HCT116 (cell line): ENCODE data around the gene ARPC4. TPM values are rescaled to one million over a fixed set of nuclear protein-coding genes. Genes with fewer than 3 reads are reported as not detected.

Source experiments
- ATAC-seq: fragments of 200-7000 bp; cut with Tn5 transposase; 2 replicates; pipeline ENCODE4 v1.9.1; 2020; ENCODE audit warnings: mild to moderate bottlenecking, moderate library complexity
- BruUV-seq: library from RNA; stranded (reverse); fragments of 400-500 nt; replicated peaks from 2 replicates; lab custom pipeline; 2021; lab: Mats Ljungman, UMichigan
- CTCF ChIA-PET: fragments of 300-600 bp; sonication (Branson Sonifier 250); formaldehyde crosslinking; loops from one replicate; lab custom pipeline; 2021; ENCODE audit warnings: antibody characterized with exemption; lab: Charles Lee
- POLR2A ChIA-PET: fragments of 300-600, 350-600 bp; sonication (Branson Sonifier 250); formaldehyde crosslinking; loops from one replicate; lab custom pipeline; 2021; ENCODE audit warnings: antibody characterized with exemption; lab: Charles Lee
- RAD21 ChIA-PET, 2 experiments: fragments of 300-600 bp; sonication (Branson Sonifier 250); formaldehyde crosslinking; loops; one replicate each; lab custom pipeline; 2023; ENCODE audit warnings: low total read pairs in 2 of 2; ENCODE audit not compliant: uncharacterized antibody in 2 of 2, unreplicated experiment in 2 of 2, low non-redundant PET in 1 of 2; lab: Charles Lee
- DNase-seq: peaks from one replicate; pipeline ENCODE4 v3.0.0-alpha.2; 2010; ENCODE audit warnings: low read depth, low spot score
- H2AFZ ChIP-seq: fragments of 200-600 bp; shearing (Covaris generic), sonication (generic); 2 replicates; pipeline ENCODE4 v1.6.1; 2017; ENCODE audit warnings: low read depth, mixed run types, mixed read lengths, antibody characterized with exemption, low read length; ENCODE audit not compliant: poor library complexity, severe bottlenecking
- H3K27ac ChIP-seq: 2 replicates; pipeline ENCODE4 v1.5.1; 2012; ENCODE audit warnings: low read depth, low read length
- H3K27me3 ChIP-seq: fragments of 200-600 bp; sonication (generic); 2 replicates; pipeline ENCODE4 v1.6.1; 2016; ENCODE audit warnings: mixed run types, low read length, mixed read lengths; ENCODE audit not compliant: insufficient read depth
- H3K36me3 ChIP-seq, 2 experiments: fragments of 200-500 bp in 1 of 2; fragments of 200-600 bp in 1 of 2; sonication (Bioruptor generic) in 1 of 2; sonication (generic) in 1 of 2; 2 replicates each; pipeline versions ENCODE4 v1.5.1 to v1.6.1; 2014 to 2016; ENCODE audit warnings: low read length in 2 of 2, inconsistent platforms in 1 of 2, mixed read lengths in 1 of 2, mixed run types in 1 of 2; ENCODE audit not compliant: insufficient read depth in 2 of 2, control insufficient read depth in 1 of 2
- H3K4me1 ChIP-seq, 2 experiments: fragments of 200-600 bp in 1 of 2; sonication (generic) in 1 of 2; 2 replicates each; pipeline versions ENCODE4 v1.5.1 to v1.6.1; 2012 to 2017; ENCODE audit warnings: low read length in 2 of 2, inconsistent platforms in 1 of 2, mild to moderate bottlenecking in 1 of 2, mixed read lengths in 1 of 2, mixed run types in 1 of 2, moderate library complexity in 1 of 2; ENCODE audit not compliant: insufficient read depth in 2 of 2, control insufficient read depth in 1 of 2
- H3K4me2 ChIP-seq: fragments of 200-600 bp; sonication (generic); 2 replicates; pipeline ENCODE4 v1.6.1; 2017; ENCODE audit warnings: mixed run types, low read length, mixed read lengths
- H3K4me3 ChIP-seq, 2 experiments: fragments of 200-600 bp in 1 of 2; sonication (generic) in 1 of 2; replicated peaks in 1 of 2; 2 replicates each; pipeline ENCODE4 v1.5.1; 2011 to 2016; ENCODE audit warnings: low read length in 2 of 2, control low read depth in 1 of 2, low read depth in 1 of 2, mild to moderate bottlenecking in 1 of 2, mixed read lengths in 1 of 2, mixed run types in 1 of 2
- H3K79me2 ChIP-seq: fragments of 200-600 bp; sonication (generic); 2 replicates; pipeline ENCODE4 v1.6.1; 2017; ENCODE audit warnings: mild to moderate bottlenecking, mixed run types, low read length, moderate library complexity, mixed read lengths; ENCODE audit not compliant: insufficient read depth
- H3K9ac ChIP-seq: fragments of 200-600 bp; sonication (generic); 2 replicates; pipeline ENCODE4 v1.6.1; 2016; ENCODE audit warnings: low read length, mixed read lengths
- H3K9me2 ChIP-seq: fragments of 200-600 bp; sonication (generic), shearing (Covaris generic); 2 replicates; pipeline ENCODE4 v1.6.1; 2017; ENCODE audit warnings: mixed run types, mild to moderate bottlenecking, moderate library complexity; ENCODE audit not compliant: insufficient read depth
- H3K9me3 ChIP-seq, 2 experiments: fragments of 200-500 bp in 1 of 2; fragments of 200-600 bp in 1 of 2; sonication (Bioruptor generic) in 1 of 2; sonication (generic) in 1 of 2; 2 replicates each; pipeline ENCODE4 v1.6.1; 2014 to 2017; ENCODE audit warnings: low read length in 2 of 2, mixed read lengths in 2 of 2, inconsistent platforms in 1 of 2, low read depth in 1 of 2, mild to moderate bottlenecking in 1 of 2, mixed run types in 1 of 2, moderate library complexity in 1 of 2; ENCODE audit not compliant: control insufficient read depth in 1 of 2, insufficient read depth in 1 of 2
- H4K20me1 ChIP-seq: fragments of 200-600 bp; sonication (generic), shearing (Covaris generic); 2 replicates; pipeline ENCODE4 v1.6.1; 2017; ENCODE audit warnings: mixed run types, mild to moderate bottlenecking, moderate library complexity; ENCODE audit not compliant: insufficient read depth
- ATF3 ChIP-seq: IDR thresholded peaks from 2 replicates; pipeline ENCODE4 v1.6.1; 2012
- CTCF ChIP-seq, 3 experiments: fragments of 200-600 bp in 1 of 3; sonication (generic) in 1 of 3; IDR thresholded peaks in 2 of 3; conservative IDR thresholded peaks in 1 of 3; 2 replicates each; pipeline ENCODE4 v1.5.1; 2012 to 2017; ENCODE audit warnings: low read depth in 2 of 3, low read length in 2 of 3, antibody characterized with exemption in 1 of 3, borderline replicate concordance in 1 of 3, control low read depth in 1 of 3, mild to moderate bottlenecking in 1 of 3, mixed read lengths in 1 of 3, mixed run types in 1 of 3, moderate library complexity in 1 of 3; ENCODE audit not compliant: insufficient read depth in 1 of 3
- EGR1 ChIP-seq: IDR thresholded peaks from 2 replicates; pipeline ENCODE4 v1.6.1; 2012; ENCODE audit warnings: low read depth
- ELF1 ChIP-seq: IDR thresholded peaks from 2 replicates; pipeline ENCODE4 v1.6.1; 2012; ENCODE audit warnings: low read depth, borderline replicate concordance
- EZH2 ChIP-seq: fragments of 200-600 bp; sonication (generic); IDR thresholded peaks from 2 replicates; pipeline ENCODE4 v1.6.1; 2017; ENCODE audit warnings: antibody characterized with exemption, mixed run types
- EZH2phosphoT487 ChIP-seq: fragments of 200-600 bp; IDR thresholded peaks from 2 replicates; pipeline ENCODE4 v1.6.1; 2018; ENCODE audit warnings: antibody characterized with exemption, borderline replicate concordance
- FOSL1 ChIP-seq: IDR thresholded peaks from 2 replicates; pipeline ENCODE4 v1.6.1; 2012; ENCODE audit warnings: low read depth
- MAX ChIP-seq: IDR thresholded peaks from 2 replicates; pipeline ENCODE4 v1.6.1; 2012
- REST ChIP-seq: IDR thresholded peaks from 2 replicates; pipeline ENCODE4 v1.6.1; 2012; ENCODE audit warnings: low read depth
- ZFX ChIP-seq: fragments of 450-650 bp; IDR thresholded peaks from 2 replicates; pipeline ENCODE4 v1.6.1; 2017
- ZNF274 ChIP-seq: fragments of 200-500 bp; sonication (Bioruptor generic); IDR thresholded peaks from 2 replicates; pipeline ENCODE4 v1.6.1; 2014; ENCODE audit warnings: mild to moderate bottlenecking, low read depth, low read length, inconsistent platforms
- intact Hi-C: fragments of 100-400 bp; cut with micrococcal nuclease; formaldehyde crosslinking; loops from 2 replicates; pipeline ENCODE4 v1.10.0; 2022
- total RNA-seq: library from RNA; stranded (reverse); gene quantifications from one replicate; pipeline ENCODE4 v1.2.1, GENCODE V29; 2021; ENCODE audit not compliant: unreplicated experiment

ARPC4 gene
- total RNA-seq, 1 experiment from 2014 or later: 110 TPM

- Histone ChIP-seq H3K4me2 (no peak overlapping the region), H3K9ac (no peak overlapping the region), H2AFZ (no peak overlapping the region), H3K4me1 (no peaks in the 10 kb centered on the region), H3K27ac (no peak overlapping the region), H3K27me3 (no peaks in the 10 kb centered on the region), H4K20me1 (no peaks in the 10 kb centered on the region), H3K36me3 (peaks cover 15 to 24% of the 10 kb centered on the region in 2 experiments; a peak in 3 of 4 replicates), H3K9me2 (no peaks in the 10 kb centered on the region), H3K4me3 (no peak overlapping the region), H3K9me3 (no peaks in the 10 kb centered on the region), H3K79me2 (no peaks in the 10 kb centered on the region)
- no TSS peak for BruUV-seq
- DNase-seq (no peak), ATAC-seq (no peak)
- POLR2A ChIA-PET: no interaction called here
- CTCF ChIA-PET: interaction anchor here (0.7 kb wide), 1 partner anchor 535 kb away, joined by 3 read pairs; the partner anchor contains the start of gene SEC13
- TF ChIP-seq ZFX (no peak), FOSL1 (no peak), CTCF (IDR thresholded peaks at IDR 0.05 in 2 of 3, conservative IDR thresholded peaks at IDR 0.05 in 1 of 3; ENCODE audit: borderline replicate concordance in 1 of 3, insufficient read depth in 1 of 3, low read depth in 2 of 3, low read length in 2 of 3) (no peak), ATF3 (no peak), ELF1 (no peak), REST (no peak), ZNF274 (no peak), MAX (no peak), EZH2phosphoT487 (no peak), EGR1 (no peak), EZH2 (no peak)
- RAD21 ChIA-PET: no interaction called here
- intact Hi-C loops: no loop called here
Measured at GRCh38 chr3:9785602-9786001, 7.3 kb upstream of the ARPC4 start.
